GM18868 (cell line): ENCODE measurements around the gene NR5A1.

Source experiments
- ATAC-seq: cut with Tn5 transposase; IDR thresholded peaks from one replicate; pipeline ENCODE4 v1.9.1; 2021; ENCODE audit warnings: mild to moderate bottlenecking, moderate library complexity; ENCODE audit not compliant: unreplicated experiment

NR5A1 gene

GRCh38 chr9:124467410-124468060 lies 39.7 kb downstream of the NR5A1 start:
- no peak for ATAC-seq

GRCh38 chr9:124465736-124466135 lies 41.5 kb downstream of the NR5A1 start:
- ATAC-seq, result no peak

- ATAC-seq, result no peak
These were observed 44.5 kb downstream of the NR5A1 start for GRCh38 chr9:124462739-124463138.

- ATAC-seq, result no peak
These were observed 48.8 kb downstream of the NR5A1 start for GRCh38 chr9:124458441-124458840.

GRCh38 chr9:124457887-124458431 lies 49.2 kb downstream of the NR5A1 start:
- ATAC-seq, result no peak

GRCh38 chr9:124457079-124457886 lies 49.9 kb downstream of the NR5A1 start:
- ATAC-seq, result no peak

GRCh38 chr9:124456341-124457078 lies 50.7 kb downstream of the NR5A1 start:
- ATAC-seq, result no peak

- ATAC-seq, result no peak
These were observed 51.4 kb downstream of the NR5A1 start for GRCh38 chr9:124455820-124456219.

GRCh38 chr9:124454791-124455443 lies 52.3 kb downstream of the NR5A1 start:
- ATAC-seq, result no peak

- ATAC-seq, result no peak
These were observed 52.9 kb downstream of the NR5A1 start for GRCh38 chr9:124454296-124454695.

- ATAC-seq, result no peak
These were observed 53.5 kb downstream of the NR5A1 start for GRCh38 chr9:124453586-124454191.

GRCh38 chr9:124452841-124453585 lies 54.2 kb downstream of the NR5A1 start:
- no peak for ATAC-seq

- ATAC-seq, result no peak
These were observed 54.9 kb downstream of the NR5A1 start for GRCh38 chr9:124452326-124452725.

- ATAC-seq, result no peak
These were observed 56.1 kb downstream of the NR5A1 start for GRCh38 chr9:124450931-124451661.

GRCh38 chr9:124450241-124450924 lies 56.8 kb downstream of the NR5A1 start, which contains the start of gene ADGRD2:
ADGRD2 (plus strand) TSS chr9:124450451; CDS start chr9:124451667, 1,216 bp downstream.
- no peak for ATAC-seq

GRCh38 chr9:124449381-124450151 lies 57.6 kb downstream of the NR5A1 start:
- no peak for ATAC-seq

GRCh38 chr9:124448019-124448418 lies 59.2 kb downstream of the NR5A1 start:
- ATAC-seq, result no peak

GRCh38 chr9:124447297-124447661 lies 59.9 kb downstream of the NR5A1 start:
- ATAC-seq, result no peak
